K562 (cell line): ENCODE measurements around the gene TPD52L1. TPM values are rescaled to one million over a fixed set of nuclear protein-coding genes. Genes with fewer than 3 reads are reported as not detected.
A peak's percentile ranks its signal among the peaks of the same experiment; 100 is the strongest.

Experiments
- SAFB ChIP-seq: fragments of 200-400 bp; formaldehyde crosslinking; IDR thresholded peaks from 2 replicates; pipeline ENCODE4 v1.6.1; 2017; ENCODE audit warnings: low read depth, low read length, borderline replicate concordance
- polyA plus RNA-seq, 8 experiments: library from polyadenylated mRNA; depleted of rRNA in 4 of 8; stranded (reverse) in 5 of 8; unstranded in 3 of 8; fragments of >200 nt; fragmentation: Nextera tagmentation in 2 of 8; fragmentation: Illumina TruSeq in 1 of 8; extraction: Ambion mirVana in 2 of 8; extraction: Trizol in 1 of 8; gene quantifications; 2 replicates each; pipeline versions ENCODE4 v1.2.1 to v1.2.3, GENCODE V29; 2011 to 2014; ENCODE audit warnings: inconsistent platforms in 1 of 8, missing spikeins in 1 of 8
- total RNA-seq, 7 experiments: library from RNA; depleted of rRNA in 6 of 7; stranded (reverse); fragments of >200 nt in 6 of 7; fragmentation: Illumina TruSeq in 2 of 7; extraction: Trizol in 2 of 7; gene quantifications; 2 replicates each; pipeline versions ENCODE4 v1.2.1 to v1.2.3, GENCODE V29; 2011 to 2021; ENCODE audit warnings: low replicate concordance in 1 of 7
- TF ChIP-seq, protein P1 (sequence below): IDR thresholded peaks from 2 replicates; pipeline ENCODE4 v1.6.1; 2016; ENCODE audit warnings: missing genetic modification characterization, missing compliant biosample characterization
- TF ChIP-seq, protein P2 (sequence below), 2 experiments: fragments of 450-650 bp; IDR thresholded peaks; 2 replicates each; pipeline ENCODE4 v1.6.1; 2016; ENCODE audit warnings: mild to moderate bottlenecking in 2 of 2, borderline replicate concordance in 1 of 2, low read depth in 1 of 2, moderate library complexity in 1 of 2
- TF ChIP-seq, protein P3 (sequence below): fragments of 450-650 bp; IDR thresholded peaks from 2 replicates; pipeline ENCODE4 v1.7.1; 2018; ENCODE audit warnings: mild to moderate bottlenecking, low read depth; ENCODE audit not compliant: partially characterized antibody
- TF ChIP-seq, protein P4 (sequence below): fragments of 250-450 bp; sonication (Bioruptor Pico); IDR thresholded peaks from 2 replicates; pipeline ENCODE4 v1.4.0; 2020; ENCODE audit warnings: mild to moderate bottlenecking, moderate library complexity
- TF ChIP-seq, protein P5 (sequence below), 2 experiments: fragments of 450-650 bp; conservative IDR thresholded peaks; 2 replicates each; pipeline ENCODE4 v1.6.1; 2017; ENCODE audit warnings: mild to moderate bottlenecking in 2 of 2, moderate library complexity in 2 of 2
- TF ChIP-seq, protein P6 (sequence below): sonication (generic); formaldehyde crosslinking; IDR thresholded peaks from 2 replicates; pipeline ENCODE4 v1.8.0; 2022; ENCODE audit warnings: missing genetic modification reagents, mild to moderate bottlenecking, borderline replicate concordance

Gene TPD52L1
- total and polyA plus RNA-seq, 9 of the 15 experiments (the other 6 are each of a cell fraction or from before 2014, with no cell fraction given), result 12.9 to 149 (median 75.7) TPM

DNA sequence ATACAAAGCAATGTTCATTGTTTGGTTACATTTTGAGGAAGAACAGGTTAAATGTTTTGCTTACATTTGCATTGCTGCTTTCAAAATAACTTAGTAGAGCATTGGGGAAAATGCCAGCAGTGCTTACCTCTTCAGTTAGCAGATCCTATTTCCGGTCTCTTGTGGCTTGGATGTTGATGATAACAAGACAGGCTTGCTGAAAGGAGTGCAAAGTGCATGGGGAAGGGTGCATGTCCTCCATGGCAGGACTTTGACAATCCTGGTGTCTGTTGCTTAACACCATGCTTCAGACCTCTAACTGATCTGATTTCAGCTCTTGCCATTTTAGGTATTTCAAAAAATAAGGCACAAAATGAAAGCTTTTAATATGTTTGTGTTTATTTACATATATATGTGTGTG lies 21.1 kb downstream of the TPD52L1 start (continued):
- TF ChIP-seq SAFB, result no peak
- TF ChIP-seq, protein P1, sequence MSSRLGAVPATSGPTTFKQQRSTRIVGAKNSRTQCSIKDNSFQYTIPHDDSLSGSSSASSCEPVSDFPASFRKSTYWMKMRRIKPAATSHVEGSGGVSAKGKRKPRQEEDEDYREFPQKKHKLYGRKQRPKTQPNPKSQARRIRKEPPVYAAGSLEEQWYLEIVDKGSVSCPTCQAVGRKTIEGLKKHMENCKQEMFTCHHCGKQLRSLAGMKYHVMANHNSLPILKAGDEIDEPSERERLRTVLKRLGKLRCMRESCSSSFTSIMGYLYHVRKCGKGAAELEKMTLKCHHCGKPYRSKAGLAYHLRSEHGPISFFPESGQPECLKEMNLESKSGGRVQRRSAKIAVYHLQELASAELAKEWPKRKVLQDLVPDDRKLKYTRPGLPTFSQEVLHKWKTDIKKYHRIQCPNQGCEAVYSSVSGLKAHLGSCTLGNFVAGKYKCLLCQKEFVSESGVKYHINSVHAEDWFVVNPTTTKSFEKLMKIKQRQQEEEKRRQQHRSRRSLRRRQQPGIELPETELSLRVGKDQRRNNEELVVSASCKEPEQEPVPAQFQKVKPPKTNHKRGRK (tag), result no peak
- TF ChIP-seq, protein P2, sequence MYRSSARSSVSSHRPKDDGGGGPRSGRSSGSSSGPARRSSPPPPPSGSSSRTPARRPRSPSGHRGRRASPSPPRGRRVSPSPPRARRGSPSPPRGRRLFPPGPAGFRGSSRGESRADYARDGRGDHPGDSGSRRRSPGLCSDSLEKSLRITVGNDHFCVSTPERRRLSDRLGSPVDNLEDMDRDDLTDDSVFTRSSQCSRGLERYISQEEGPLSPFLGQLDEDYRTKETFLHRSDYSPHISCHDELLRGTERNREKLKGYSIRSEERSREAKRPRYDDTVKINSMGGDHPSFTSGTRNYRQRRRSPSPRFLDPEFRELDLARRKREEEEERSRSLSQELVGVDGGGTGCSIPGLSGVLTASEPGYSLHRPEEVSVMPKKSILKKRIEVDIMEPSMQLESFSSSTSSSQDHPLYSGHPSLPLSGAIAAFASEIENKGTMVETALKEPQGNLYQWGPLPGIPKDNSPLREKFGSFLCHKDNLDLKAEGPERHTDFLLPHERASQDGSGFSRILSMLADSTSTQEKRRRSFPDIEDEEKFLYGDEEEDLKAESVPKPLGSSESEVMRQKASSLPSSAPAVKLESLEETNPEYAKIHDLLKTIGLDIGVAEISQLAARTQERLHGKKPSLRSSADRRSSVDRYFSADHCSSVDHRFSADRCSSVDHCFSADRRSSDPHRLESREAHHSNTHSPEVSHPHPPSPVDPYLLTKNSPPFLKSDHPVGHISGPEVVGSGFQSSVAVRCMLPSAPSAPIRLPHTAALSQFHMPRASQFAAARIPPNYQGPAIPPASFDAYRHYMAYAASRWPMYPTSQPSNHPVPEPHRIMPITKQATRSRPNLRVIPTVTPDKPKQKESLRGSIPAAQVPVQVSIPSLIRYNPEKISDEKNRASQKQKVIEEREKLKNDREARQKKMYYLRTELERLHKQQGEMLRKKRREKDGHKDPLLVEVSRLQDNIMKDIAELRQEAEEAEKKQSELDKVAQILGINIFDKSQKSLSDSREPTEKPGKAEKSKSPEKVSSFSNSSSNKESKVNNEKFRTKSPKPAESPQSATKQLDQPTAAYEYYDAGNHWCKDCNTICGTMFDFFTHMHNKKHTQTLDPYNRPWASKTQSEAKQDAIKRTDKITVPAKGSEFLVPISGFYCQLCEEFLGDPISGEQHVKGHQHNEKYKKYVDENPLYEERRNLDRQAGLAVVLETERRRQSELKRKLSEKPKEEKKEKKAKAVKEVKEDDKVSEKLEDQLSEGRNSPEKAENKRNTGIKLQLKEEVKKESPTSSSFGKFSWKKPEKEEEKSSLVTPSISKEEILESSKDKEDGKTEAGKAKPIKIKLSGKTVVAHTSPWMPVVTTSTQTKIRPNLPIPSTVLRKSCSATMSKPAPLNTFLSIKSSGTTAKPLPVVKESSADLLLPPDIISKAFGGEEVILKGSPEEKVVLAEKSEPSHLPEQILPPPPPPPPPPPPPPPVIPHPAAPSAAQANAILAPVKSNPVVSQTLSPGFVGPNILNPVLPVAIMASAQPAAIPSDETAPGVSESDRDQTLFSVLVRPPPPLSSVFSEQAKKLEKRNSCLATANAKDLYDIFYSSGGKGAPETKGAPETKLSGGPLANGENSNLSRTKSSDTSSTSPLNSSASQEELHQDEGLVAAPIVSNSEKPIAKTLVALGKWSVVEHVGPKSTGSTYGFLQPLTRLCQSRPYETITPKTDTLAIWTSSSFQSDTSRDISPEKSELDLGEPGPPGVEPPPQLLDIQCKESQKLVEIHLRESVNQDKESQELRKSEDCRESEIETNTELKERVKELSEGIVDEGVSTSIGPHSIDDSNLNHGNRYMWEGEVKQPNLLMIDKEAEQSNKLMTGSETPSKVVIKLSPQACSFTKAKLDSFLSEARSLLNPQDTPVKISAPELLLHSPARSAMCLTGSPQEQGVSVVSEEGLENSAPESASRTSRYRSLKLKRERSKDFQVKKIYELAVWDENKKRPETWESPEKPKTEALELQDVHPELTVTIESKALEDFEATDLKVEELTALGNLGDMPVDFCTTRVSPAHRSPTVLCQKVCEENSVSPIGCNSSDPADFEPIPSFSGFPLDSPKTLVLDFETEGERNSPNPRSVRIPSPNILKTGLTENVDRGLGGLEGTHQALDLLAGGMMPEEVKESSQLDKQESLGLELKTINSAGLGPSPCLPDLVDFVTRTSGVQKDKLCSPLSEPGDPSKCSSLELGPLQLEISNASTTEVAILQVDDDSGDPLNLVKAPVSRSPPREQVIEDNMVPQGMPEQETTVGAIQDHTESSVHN (IDR thresholded peaks at IDR 0.05; ENCODE audit: borderline replicate concordance in 1 of 2, low read depth in 1 of 2), result no peak
- TF ChIP-seq, protein P3, sequence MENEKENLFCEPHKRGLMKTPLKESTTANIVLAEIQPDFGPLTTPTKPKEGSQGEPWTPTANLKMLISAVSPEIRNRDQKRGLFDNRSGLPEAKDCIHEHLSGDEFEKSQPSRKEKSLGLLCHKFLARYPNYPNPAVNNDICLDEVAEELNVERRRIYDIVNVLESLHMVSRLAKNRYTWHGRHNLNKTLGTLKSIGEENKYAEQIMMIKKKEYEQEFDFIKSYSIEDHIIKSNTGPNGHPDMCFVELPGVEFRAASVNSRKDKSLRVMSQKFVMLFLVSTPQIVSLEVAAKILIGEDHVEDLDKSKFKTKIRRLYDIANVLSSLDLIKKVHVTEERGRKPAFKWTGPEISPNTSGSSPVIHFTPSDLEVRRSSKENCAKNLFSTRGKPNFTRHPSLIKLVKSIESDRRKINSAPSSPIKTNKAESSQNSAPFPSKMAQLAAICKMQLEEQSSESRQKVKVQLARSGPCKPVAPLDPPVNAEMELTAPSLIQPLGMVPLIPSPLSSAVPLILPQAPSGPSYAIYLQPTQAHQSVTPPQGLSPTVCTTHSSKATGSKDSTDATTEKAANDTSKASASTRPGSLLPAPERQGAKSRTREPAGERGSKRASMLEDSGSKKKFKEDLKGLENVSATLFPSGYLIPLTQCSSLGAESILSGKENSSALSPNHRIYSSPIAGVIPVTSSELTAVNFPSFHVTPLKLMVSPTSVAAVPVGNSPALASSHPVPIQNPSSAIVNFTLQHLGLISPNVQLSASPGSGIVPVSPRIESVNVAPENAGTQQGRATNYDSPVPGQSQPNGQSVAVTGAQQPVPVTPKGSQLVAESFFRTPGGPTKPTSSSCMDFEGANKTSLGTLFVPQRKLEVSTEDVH, result no peak
- TF ChIP-seq, protein P4, sequence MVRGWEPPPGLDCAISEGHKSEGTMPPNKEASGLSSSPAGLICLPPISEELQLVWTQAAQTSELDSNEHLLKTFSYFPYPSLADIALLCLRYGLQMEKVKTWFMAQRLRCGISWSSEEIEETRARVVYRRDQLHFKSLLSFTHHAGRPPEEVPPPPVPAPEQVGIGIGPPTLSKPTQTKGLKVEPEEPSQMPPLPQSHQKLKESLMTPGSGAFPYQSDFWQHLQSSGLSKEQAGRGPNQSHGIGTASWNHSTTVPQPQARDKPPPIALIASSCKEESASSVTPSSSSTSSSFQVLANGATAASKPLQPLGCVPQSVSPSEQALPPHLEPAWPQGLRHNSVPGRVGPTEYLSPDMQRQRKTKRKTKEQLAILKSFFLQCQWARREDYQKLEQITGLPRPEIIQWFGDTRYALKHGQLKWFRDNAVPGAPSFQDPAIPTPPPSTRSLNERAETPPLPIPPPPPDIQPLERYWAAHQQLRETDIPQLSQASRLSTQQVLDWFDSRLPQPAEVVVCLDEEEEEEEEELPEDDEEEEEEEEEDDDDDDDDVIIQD (CRISPR knock-in tag), result no peak
- TF ChIP-seq, protein P5, sequence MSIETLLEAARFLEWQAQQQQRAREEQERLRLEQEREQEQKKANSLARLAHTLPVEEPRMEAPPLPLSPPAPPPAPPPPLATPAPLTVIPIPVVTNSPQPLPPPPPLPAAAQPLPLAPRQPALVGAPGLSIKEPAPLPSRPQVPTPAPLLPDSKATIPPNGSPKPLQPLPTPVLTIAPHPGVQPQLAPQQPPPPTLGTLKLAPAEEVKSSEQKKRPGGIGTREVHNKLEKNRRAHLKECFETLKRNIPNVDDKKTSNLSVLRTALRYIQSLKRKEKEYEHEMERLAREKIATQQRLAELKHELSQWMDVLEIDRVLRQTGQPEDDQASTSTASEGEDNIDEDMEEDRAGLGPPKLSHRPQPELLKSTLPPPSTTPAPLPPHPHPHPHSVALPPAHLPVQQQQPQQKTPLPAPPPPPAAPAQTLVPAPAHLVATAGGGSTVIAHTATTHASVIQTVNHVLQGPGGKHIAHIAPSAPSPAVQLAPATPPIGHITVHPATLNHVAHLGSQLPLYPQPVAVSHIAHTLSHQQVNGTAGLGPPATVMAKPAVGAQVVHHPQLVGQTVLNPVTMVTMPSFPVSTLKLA (conservative IDR thresholded peaks at IDR 0.05), result peak in 1 of 2 experiments; percentile 44; a peak in 1 of 4 replicates
- TF ChIP-seq, protein P6, sequence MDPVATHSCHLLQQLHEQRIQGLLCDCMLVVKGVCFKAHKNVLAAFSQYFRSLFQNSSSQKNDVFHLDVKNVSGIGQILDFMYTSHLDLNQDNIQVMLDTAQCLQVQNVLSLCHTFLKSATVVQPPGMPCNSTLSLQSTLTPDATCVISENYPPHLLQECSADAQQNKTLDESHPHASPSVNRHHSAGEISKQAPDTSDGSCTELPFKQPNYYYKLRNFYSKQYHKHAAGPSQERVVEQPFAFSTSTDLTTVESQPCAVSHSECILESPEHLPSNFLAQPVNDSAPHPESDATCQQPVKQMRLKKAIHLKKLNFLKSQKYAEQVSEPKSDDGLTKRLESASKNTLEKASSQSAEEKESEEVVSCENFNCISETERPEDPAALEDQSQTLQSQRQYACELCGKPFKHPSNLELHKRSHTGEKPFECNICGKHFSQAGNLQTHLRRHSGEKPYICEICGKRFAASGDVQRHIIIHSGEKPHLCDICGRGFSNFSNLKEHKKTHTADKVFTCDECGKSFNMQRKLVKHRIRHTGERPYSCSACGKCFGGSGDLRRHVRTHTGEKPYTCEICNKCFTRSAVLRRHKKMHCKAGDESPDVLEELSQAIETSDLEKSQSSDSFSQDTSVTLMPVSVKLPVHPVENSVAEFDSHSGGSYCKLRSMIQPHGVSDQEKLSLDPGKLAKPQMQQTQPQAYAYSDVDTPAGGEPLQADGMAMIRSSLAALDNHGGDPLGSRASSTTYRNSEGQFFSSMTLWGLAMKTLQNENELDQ (CRISPR knock-in tag), result no peak
